SK-N-MC (cell line): ENCODE measurements around the gene CHRM5.

ENCODE experiments used
- EZH2 ChIP-seq: fragments of 200-600 bp; sonication (generic); IDR thresholded peaks from one replicate; pipeline ENCODE4 v1.6.1; 2017; ENCODE audit warnings: antibody characterized with exemption
- FOXP2 ChIP-seq: optimal IDR thresholded peaks from 2 replicates; pipeline ENCODE3; 2011; ENCODE audit warnings: mild to moderate bottlenecking, moderate library complexity; ENCODE audit not compliant: insufficient read depth; ENCODE audit errors: extremely low read length, control extremely low read depth
- POLR2AphosphoS5 ChIP-seq: IDR thresholded peaks from 2 replicates; pipeline ENCODE4 v1.6.1; 2012; ENCODE audit warnings: mild to moderate bottlenecking, low read depth, low read length, borderline replicate concordance

- TF ChIP-seq EZH2 (no peak), POLR2AphosphoS5 (no peak), FOXP2 (no peak)
Observed at GRCh38 chr15:33985287-33985686, 17.0 kb downstream of the CHRM5 start.
